Panc1 (cell line): Measurements from ENCODE around the gene CTDP1. TPM values are rescaled to one million over a fixed set of nuclear protein-coding genes. Genes with fewer than 3 reads are reported as not detected.

Source experiments
- ATAC-seq: fragments of 200-7000 bp; cut with Tn5 transposase; 2 replicates; pipeline ENCODE4 v1.9.1; 2020; ENCODE audit warnings: mild to moderate bottlenecking, moderate library complexity
- BruUV-seq: library from RNA; stranded (reverse); fragments of 400-500 nt; replicated peaks from 2 replicates; lab custom pipeline; 2021; lab: Mats Ljungman, UMichigan
- CTCF ChIA-PET: fragments of 300-600 bp; sonication (Branson Sonifier 250); formaldehyde crosslinking; loops from one replicate; lab custom pipeline; 2022; ENCODE audit warnings: antibody characterized with exemption; lab: Charles Lee
- POLR2A ChIA-PET: fragments of 300-600 bp; sonication (Branson Sonifier 250); formaldehyde crosslinking; loops from one replicate; lab custom pipeline; 2022; ENCODE audit warnings: antibody characterized with exemption; lab: Charles Lee
- DNase-seq: peaks from one replicate; pipeline ENCODE4 v3.0.0-alpha.2; 2010; ENCODE audit warnings: low read depth, low spot score
- H3K27ac ChIP-seq: 2 replicates; pipeline ENCODE4 v1.5.1; 2011; ENCODE audit warnings: mild to moderate bottlenecking, low read length, inconsistent platforms
- H3K27me3 ChIP-seq: fragments of 200-500 bp; sonication (Bioruptor generic); 2 replicates; pipeline ENCODE4 v1.6.0; 2014; ENCODE audit warnings: low read length, inconsistent platforms; ENCODE audit not compliant: control insufficient read depth, insufficient read depth
- H3K36me3 ChIP-seq: fragments of 200-500 bp; sonication (Bioruptor generic); 2 replicates; pipeline ENCODE4 v1.5.1; 2014; ENCODE audit warnings: inconsistent platforms, mild to moderate bottlenecking, low read length, moderate library complexity; ENCODE audit not compliant: control insufficient read depth, insufficient read depth
- H3K4me1 ChIP-seq: 2 replicates; pipeline ENCODE4 v1.5.1; 2011; ENCODE audit warnings: inconsistent platforms, mild to moderate bottlenecking, low read length, moderate library complexity; ENCODE audit not compliant: control insufficient read depth, insufficient read depth
- H3K4me3 ChIP-seq, 2 experiments: 2 replicates each; pipeline ENCODE4 v1.5.1; 2011 to 2012; ENCODE audit warnings: low read depth in 2 of 2, low read length in 2 of 2, mild to moderate bottlenecking in 2 of 2, inconsistent platforms in 1 of 2, moderate library complexity in 1 of 2
- H3K9me3 ChIP-seq: fragments of 200-500 bp; sonication (Bioruptor generic); 2 replicates; pipeline ENCODE4 v1.5.1; 2014; ENCODE audit warnings: low read depth, mild to moderate bottlenecking, inconsistent platforms, low read length, moderate library complexity; ENCODE audit not compliant: control insufficient read depth, insufficient read depth
- CTCF ChIP-seq: fragments of 450-650 bp; IDR thresholded peaks from 2 replicates; pipeline ENCODE4 v1.5.1; 2017; ENCODE audit warnings: mild to moderate bottlenecking
- POLR2AphosphoS5 ChIP-seq: IDR thresholded peaks from 2 replicates; pipeline ENCODE4 v1.6.1; 2012; ENCODE audit warnings: mild to moderate bottlenecking, low read depth, low read length, moderate library complexity
- REST ChIP-seq, 2 experiments: IDR thresholded peaks; 2 replicates each; pipeline ENCODE4 v1.6.1; 2011 to 2012; ENCODE audit warnings: low read depth in 2 of 2, control low read depth in 1 of 2, low read length in 1 of 2, mild to moderate bottlenecking in 1 of 2, moderate library complexity in 1 of 2; ENCODE audit not compliant: insufficient read depth in 1 of 2
- SIN3A ChIP-seq: IDR thresholded peaks from 2 replicates; pipeline ENCODE4 v1.6.1; 2012; ENCODE audit warnings: low read depth, mild to moderate bottlenecking, low read length, moderate library complexity, borderline replicate concordance; ENCODE audit not compliant: insufficient read depth
- TCF7L2 ChIP-seq: IDR thresholded peaks from 2 replicates; pipeline ENCODE4 v1.6.1; 2011; ENCODE audit warnings: mild to moderate bottlenecking, low read depth, low read length, inconsistent platforms
- in situ Hi-C: cut with HindIII; loops from 2 replicates; pipeline ENCODE4 v1.10.0; 2016; ENCODE audit warnings: low sequenced_read_pairs, low pct_unique_long_range_greater_than_20kb
- intact Hi-C: fragments of 100-400 bp; cut with micrococcal nuclease; formaldehyde crosslinking; loops from one replicate; pipeline ENCODE4 v1.10.0; 2022; ENCODE audit not compliant: unreplicated experiment
- total RNA-seq: library from RNA; stranded (reverse); gene quantifications from one replicate; pipeline ENCODE4 v1.2.1, GENCODE V29; 2021; ENCODE audit not compliant: unreplicated experiment

CTDP1 gene
- total RNA-seq, 1 experiment from 2014 or later: 52.8 TPM

GRCh38 chr18:79640875-79641274, 38.7 kb upstream of the CTDP1 start:
- CTCF ChIA-PET: no interaction called here
- POLR2A ChIA-PET: no interaction called here
- no peaks in the 10 kb centered on the region for H3K27me3 ChIP-seq
- ATAC-seq (no peak), DNase-seq (no peak)
- H3K4me1 ChIP-seq: peaks cover 5% of the 10 kb centered on the region; the same call in 1 of the 2 replicates
- H3K4me3 ChIP-seq: no peak overlapping the region
- in situ Hi-C loops: no loop called here
- H3K36me3 ChIP-seq: no peaks in the 10 kb centered on the region
- H3K27ac ChIP-seq: no peak overlapping the region
- intact Hi-C loops: no loop called here
- BruUV-seq: no TSS peak
- H3K9me3 ChIP-seq: no peaks in the 10 kb centered on the region
- TF ChIP-seq CTCF (no peak), REST (IDR thresholded peaks at IDR 0.05; ENCODE audit: insufficient read depth in 1 of 2, low read depth in 2 of 2, low read length in 1 of 2) (no peak), SIN3A (no peak), POLR2AphosphoS5 (no peak), TCF7L2 (no peak)

DNA sequence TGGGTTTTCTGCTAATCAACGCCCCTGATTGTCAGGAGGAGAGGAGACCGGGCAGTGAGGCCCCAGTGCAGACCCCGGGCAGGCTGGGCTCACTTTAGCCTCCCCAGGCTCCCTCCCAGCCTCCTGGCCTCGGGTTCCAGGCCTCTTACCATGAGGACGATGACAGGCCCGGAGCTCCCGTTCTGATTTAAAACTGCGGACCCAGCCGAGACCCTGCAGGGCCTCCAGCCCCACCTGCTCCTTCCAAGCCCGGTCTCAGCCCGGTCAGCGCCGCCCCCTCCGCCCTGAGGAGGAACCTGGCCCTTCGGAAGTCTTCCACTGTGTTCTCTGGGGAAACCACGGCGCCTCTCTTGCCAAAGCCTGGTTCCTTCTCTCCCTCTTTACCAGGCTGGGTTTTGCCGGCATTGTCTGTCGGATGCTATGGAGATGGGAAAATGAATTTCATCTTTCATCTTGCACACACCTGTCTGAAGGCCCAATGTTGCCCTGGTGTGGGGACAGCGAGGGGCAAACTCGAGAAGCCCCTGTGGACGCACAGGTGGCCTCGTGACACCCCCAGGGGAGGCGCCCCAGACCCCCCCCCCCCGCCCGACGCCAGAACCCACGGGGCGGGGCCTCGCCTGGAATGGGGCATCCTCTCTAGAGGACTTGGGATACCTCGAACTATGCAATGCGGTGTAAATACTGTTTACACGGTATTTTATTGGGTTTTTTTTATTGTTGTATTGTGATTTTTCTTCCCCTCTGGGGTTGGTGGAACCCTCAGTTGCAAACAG, 37.7 kb upstream of the CTDP1 start:
- in situ Hi-C loops: no loop called here

More for the DNA sequence above, 37.7 kb upstream of the CTDP1 start:
- Histone ChIP-seq H3K36me3 (no peaks in the 10 kb centered on the region), H3K27ac (no peak overlapping the region), H3K9me3 (no peaks in the 10 kb centered on the region), H3K27me3 (no peaks in the 10 kb centered on the region), H3K4me1 (peaks cover 5% of the 10 kb centered on the region; the same call in 1 of the 2 replicates), H3K4me3 (no peak overlapping the region)
- intact Hi-C loops: no loop called here
- no peak for ATAC-seq
- CTCF ChIA-PET: interaction anchor here (0.8 kb wide), 1 partner anchor 260 kb away, joined by 3 read pairs; no protein-coding TSS in a partner anchor
- no TSS peak for BruUV-seq
- POLR2A ChIA-PET: no interaction called here
- no peak for TF ChIP-seq SIN3A
- TF ChIP-seq TCF7L2: no peak
- no peak for TF ChIP-seq REST (IDR thresholded peaks at IDR 0.05; ENCODE audit: insufficient read depth in 1 of 2, low read depth in 2 of 2, low read length in 1 of 2)
- TF ChIP-seq POLR2AphosphoS5: no peak
- no peak for TF ChIP-seq CTCF
- DNase-seq: no peak
